MM.1S (cell line): ENCODE results near the gene HYAL2.

Source experiments
- EZH2 ChIP-seq: fragments of 300-600 bp; sonication (generic); optimal IDR thresholded peaks from 2 replicates; pipeline ENCODE3; 2017; ENCODE audit warnings: low read depth, mild to moderate bottlenecking, antibody characterized with exemption, low read length, mixed read lengths
- EZH2phosphoT487 ChIP-seq: fragments of 300-600 bp; sonication (generic); IDR thresholded peaks from 2 replicates; pipeline ENCODE4 v1.6.1; 2018; ENCODE audit warnings: antibody characterized with exemption, low read length
- TF ChIP-seq, protein P1 (sequence below): fragments of 300-600 bp; sonication (generic); IDR thresholded peaks from 2 replicates; pipeline ENCODE4 v1.5.1; 2016; ENCODE audit warnings: antibody characterized with exemption, low read length, mixed read lengths

DNA sequence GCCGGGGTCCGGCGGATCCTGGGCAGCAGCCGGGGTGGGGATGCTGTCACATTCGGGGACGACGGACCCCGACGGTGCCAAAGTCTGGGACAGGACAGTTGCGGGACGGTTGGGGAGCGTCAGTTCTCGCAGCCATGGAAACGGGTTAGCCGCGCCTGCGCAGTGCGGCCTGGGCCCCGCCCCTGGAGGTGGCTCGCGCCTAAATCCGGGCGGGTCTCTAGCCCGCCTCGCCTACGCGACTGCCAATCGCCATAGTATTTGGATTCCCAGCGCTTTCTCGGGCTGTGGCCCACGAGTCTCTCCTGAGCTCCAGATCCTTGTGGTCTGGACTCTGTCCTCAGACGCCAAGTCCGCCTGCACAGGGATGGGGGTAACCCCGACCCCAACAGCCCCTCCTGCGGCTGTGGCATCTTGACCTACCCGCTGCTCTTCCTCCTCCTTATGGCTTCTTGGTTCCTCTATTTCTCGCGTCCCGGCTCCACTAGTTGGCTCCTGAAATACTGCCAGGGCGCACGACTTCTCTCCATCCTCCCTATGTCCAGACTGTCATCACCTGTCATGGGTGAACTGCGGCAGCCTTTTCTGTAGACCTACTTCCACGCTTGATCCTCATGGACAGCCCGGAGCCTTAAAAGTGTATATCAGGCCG is 23.2 kb upstream of the HYAL2 start, which contains the start of gene ZMYND10:
- TF ChIP-seq, protein P1, sequence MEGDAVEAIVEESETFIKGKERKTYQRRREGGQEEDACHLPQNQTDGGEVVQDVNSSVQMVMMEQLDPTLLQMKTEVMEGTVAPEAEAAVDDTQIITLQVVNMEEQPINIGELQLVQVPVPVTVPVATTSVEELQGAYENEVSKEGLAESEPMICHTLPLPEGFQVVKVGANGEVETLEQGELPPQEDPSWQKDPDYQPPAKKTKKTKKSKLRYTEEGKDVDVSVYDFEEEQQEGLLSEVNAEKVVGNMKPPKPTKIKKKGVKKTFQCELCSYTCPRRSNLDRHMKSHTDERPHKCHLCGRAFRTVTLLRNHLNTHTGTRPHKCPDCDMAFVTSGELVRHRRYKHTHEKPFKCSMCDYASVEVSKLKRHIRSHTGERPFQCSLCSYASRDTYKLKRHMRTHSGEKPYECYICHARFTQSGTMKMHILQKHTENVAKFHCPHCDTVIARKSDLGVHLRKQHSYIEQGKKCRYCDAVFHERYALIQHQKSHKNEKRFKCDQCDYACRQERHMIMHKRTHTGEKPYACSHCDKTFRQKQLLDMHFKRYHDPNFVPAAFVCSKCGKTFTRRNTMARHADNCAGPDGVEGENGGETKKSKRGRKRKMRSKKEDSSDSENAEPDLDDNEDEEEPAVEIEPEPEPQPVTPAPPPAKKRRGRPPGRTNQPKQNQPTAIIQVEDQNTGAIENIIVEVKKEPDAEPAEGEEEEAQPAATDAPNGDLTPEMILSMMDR = no peak
- no peak for TF ChIP-seq EZH2phosphoT487
- TF ChIP-seq EZH2 = no peak
